Coronary artery (tissue), 2 donors: ENCODE data around the gene AASDH.
A peak's percentile ranks its signal among the peaks of the same experiment; 100 is the strongest.

ENCODE experiments used
- DNase-seq: peaks from one replicate; pipeline ENCODE4 v3.0.0-alpha.2; 2017; ENCODE audit warnings: low spot score
- H3K27ac ChIP-seq, 2 donors: fragments of 200-600 bp; sonication (generic); one replicate each; pipeline ENCODE4 v1.5.1; 2016 to 2019
- H3K4me3 ChIP-seq: fragments of 200-600 bp; sonication (generic); 2 replicates; pipeline ENCODE4 v1.5.1; 2016; ENCODE audit warnings: mild to moderate bottlenecking, moderate library complexity
- TF ChIP-seq, protein P1 (sequence below): fragments of 200-600 bp; sonication (generic); IDR thresholded peaks from one replicate; pipeline ENCODE4 v1.5.1; 2019; ENCODE audit warnings: antibody characterized with exemption

The AASDH gene

DNA sequence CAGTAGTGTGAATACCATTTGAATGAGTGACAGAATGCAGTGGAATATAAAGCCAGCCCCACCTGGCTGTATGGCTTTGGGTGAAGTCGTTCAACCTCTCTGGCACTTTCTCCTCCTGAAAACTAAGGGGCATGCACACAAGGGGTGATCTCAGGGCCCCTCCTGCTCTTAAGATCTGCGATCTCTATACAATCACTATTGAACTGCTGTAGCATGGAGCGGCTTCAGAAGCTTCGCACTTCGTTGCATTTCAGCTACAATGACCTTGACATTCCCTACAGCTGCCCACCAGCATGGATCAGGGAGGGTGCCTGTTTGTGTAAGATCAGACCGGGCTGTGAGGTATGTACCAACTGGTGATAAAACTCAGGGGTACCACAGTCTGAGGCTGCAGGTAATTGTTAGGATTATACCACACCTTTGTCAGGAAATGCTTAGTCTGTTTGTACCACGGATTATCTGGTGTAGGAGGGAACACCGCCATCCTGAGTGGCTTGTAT lies 85.2 kb downstream of the AASDH start:
- no peak for DNase-seq
- H3K4me3 ChIP-seq = no peak overlapping the region
- H3K27ac ChIP-seq = no peak overlapping the region
- TF ChIP-seq, protein P1, sequence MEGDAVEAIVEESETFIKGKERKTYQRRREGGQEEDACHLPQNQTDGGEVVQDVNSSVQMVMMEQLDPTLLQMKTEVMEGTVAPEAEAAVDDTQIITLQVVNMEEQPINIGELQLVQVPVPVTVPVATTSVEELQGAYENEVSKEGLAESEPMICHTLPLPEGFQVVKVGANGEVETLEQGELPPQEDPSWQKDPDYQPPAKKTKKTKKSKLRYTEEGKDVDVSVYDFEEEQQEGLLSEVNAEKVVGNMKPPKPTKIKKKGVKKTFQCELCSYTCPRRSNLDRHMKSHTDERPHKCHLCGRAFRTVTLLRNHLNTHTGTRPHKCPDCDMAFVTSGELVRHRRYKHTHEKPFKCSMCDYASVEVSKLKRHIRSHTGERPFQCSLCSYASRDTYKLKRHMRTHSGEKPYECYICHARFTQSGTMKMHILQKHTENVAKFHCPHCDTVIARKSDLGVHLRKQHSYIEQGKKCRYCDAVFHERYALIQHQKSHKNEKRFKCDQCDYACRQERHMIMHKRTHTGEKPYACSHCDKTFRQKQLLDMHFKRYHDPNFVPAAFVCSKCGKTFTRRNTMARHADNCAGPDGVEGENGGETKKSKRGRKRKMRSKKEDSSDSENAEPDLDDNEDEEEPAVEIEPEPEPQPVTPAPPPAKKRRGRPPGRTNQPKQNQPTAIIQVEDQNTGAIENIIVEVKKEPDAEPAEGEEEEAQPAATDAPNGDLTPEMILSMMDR = no peak

DNA sequence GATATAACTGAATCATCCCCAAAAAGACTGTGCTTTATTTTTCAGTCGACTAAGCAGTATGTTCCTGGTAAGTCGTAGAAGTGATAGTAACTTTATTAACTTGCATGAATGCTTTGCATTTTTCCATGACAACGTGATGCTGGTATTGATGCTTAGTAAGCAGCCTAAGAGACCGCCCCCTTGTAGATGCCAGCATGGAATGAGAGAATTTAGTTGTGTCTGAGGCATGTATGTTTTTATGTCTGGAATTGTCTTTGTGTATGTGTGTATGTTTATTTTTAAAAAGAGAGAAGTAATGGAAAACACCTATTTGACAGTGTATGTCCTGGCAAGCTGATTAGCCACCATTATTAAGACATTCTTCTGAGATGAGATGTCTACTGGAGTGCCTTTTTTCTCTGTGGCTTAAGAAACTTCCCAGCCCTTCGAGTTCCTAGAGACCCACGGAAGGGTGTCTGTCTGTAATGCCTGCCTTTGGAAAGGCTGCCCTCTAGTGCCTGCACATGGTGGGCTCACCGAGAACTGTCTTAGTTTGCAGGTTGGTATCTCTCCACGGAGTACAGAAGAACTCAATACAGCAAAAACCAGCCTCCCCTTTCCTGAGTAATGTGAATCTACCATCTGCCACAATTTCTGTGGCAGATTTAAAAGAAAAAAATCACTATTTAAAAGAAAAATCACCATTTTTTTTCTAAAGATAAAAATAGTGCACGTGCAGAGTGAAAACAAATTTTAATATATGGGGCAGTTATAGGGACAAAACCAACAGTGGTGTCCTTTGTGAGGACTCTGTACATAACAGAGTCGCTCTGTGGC lies 85.9 kb downstream of the AASDH start:
- H3K27ac ChIP-seq = peak overlapping the region in 1 of 2 donors; percentile 9
- TF ChIP-seq, protein P1 = peak; percentile 67
- DNase-seq = peak; percentile 38
- H3K4me3 ChIP-seq = peak overlapping the region; percentile 31

DNA sequence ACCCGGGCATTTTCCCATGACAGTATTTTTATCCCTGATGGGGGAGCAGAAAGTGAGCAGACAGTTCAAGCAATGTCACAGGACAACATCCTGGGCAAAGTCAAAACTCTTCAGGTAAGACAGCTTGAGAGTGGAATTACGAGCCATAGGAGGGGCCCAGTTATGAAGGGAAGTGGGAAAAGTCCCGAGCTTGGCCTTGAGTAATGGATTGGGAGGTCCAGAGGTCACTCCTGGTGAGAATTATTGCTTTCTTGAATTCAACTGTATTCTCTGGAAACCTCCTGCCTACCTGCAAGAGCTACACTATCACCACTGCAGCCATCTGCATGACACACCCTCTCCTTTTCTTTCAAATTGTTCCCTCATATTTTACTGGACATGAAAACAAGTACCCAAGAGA lies 89.1 kb downstream of the AASDH start:
- no peak overlapping the region for H3K4me3 ChIP-seq
- no peak overlapping the region for H3K27ac ChIP-seq
- TF ChIP-seq, protein P1 = no peak
- DNase-seq = no peak

DNA sequence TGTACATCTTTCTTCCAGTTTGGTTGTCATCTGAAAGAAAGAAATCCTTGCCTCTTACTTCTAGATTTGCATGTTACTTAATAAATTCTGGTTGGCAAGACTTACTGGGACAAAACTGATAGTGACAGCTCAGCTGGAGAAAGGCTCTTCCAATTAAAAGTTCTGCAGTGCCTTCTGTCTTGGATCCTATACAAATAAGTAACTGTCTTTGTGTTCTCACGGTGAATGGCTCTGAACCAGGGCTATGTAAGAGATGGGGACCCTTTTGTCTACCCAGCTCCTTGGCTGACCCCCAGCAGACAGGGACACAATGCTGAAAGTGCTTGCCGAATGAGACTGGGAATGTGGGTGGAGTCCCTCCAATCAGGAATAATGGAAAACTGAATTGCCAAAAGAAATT lies 89.5 kb downstream of the AASDH start:
- TF ChIP-seq, protein P1 = no peak
- Histone ChIP-seq H3K27ac (no peak overlapping the region), H3K4me3 (no peak overlapping the region)
- DNase-seq = no peak

DNA sequence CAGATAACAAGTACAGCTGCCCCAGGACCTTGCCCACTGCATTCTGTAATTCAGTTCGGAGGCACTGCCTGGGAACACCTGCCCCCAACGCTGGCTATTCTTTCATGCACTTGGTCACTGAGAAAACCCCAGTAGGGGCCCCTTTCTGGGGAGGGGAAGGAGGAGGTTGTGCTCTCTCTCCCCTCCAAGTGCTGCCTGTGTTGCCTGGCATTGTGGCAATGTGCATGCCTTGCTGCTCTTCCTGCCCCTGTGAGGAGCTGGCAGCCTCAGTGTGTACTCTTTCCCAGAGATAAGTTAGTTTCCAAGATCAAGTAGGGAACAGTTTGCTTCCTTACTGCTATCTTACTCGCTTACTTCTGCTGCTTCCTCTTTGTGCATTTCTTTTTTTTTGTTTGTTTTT lies 90.8 kb downstream of the AASDH start:
- no peak overlapping the region for H3K4me3 ChIP-seq
- peak; percentile 65 for DNase-seq
- TF ChIP-seq, protein P1 = no peak
- no peak overlapping the region for H3K27ac ChIP-seq

DNA sequence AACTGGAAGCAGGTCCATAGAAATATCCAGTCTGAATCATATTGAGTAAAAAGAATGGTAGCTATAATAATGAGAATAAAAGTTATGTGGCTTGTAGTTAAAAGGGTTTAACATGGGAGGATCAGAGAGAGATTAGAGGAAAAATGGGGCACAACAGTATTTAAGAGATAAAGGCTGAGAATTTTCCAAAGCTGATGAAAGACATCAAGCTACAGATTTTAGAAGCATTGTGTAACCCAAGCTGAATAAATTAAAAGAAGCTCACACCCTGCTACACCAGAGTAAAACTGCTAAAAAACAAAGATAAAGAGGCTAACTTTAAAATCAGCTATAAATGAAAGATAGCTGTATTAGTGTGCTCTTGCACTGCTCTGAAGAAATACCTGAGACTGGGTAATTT lies 94.2 kb downstream of the AASDH start:
- DNase-seq = no peak
- Histone ChIP-seq H3K4me3 (no peak overlapping the region), H3K27ac (no peak overlapping the region)
- TF ChIP-seq, protein P1 = no peak

DNA sequence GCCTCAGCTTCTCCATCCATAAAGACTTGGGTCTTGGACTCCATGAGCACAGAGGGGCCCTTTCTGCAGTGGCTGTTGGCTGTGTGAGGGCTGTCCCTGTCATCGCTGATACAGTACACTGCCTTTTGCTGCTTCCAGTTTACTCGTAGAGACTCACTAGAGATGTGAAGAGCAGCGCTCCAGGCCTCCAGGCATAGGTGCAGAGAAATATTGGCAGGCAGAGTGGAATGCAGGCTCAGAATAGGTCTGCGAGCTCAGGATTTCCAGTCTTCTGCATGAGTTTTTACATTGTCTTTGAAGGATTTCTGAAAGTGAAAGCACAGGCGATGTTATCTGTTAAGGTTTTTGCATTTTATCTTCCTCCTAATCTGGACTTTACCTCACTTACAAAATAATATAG lies 97.4 kb downstream of the AASDH start:
- Histone ChIP-seq H3K27ac (no peak overlapping the region), H3K4me3 (no peak overlapping the region)
- DNase-seq = no peak
- TF ChIP-seq, protein P1 = no peak
